Measurements from ENCODE around the gene DCTN1. TPM values are rescaled to one million over a fixed set of nuclear protein-coding genes. Genes with fewer than 3 reads are reported as not detected.

DCTN1 gene
- total and polyA plus RNA-seq, 2 donors (not counting 1 experiment from before 2014, with no cell fraction given): 133 to 228 TPM

- DNase-seq (ENCODE audit: low read depth in 2 of 2): no peak
- Histone ChIP-seq H3K79me2 (ENCODE audit: control insufficient read depth, insufficient read depth, low read length) (peaks cover 16% of the 10 kb centered on the region), H2AFZ (ENCODE audit: low read length) (no peak overlapping the region), H3K4me2 (ENCODE audit: extremely low read depth, insufficient read depth, low read length) (no peak overlapping the region), H3K4me1 (ENCODE audit: control insufficient read depth, extremely low read depth, insufficient read depth, low read length) (peaks cover 3% of the 10 kb centered on the region), H3K9ac (ENCODE audit: insufficient read depth, low read length) (peak overlapping the region; percentile 4), H3K4me3 (replicated peaks in 1 of 4; ENCODE audit: control extremely low read depth in 1 of 4, insufficient read depth in 1 of 4, low read depth in 3 of 4, low read length in 4 of 4) (peak overlapping the region in 1 of 4 experiments; percentile 17), H3K27ac (ENCODE audit: insufficient read depth, low read length) (no peak overlapping the region), H3K36me3 (ENCODE audit: control insufficient read depth, insufficient read depth, low read length) (peaks cover 19% of the 10 kb centered on the region), H3K27me3 (ENCODE audit: control insufficient read depth, insufficient read depth, low read length) (no peaks in the 10 kb centered on the region), H4K20me1 (ENCODE audit: control insufficient read depth, extremely low read depth, insufficient read depth, low read length) (no peaks in the 10 kb centered on the region), H3K9me3 (ENCODE audit: control insufficient read depth, insufficient read depth, low read depth, low read length) (no peaks in the 10 kb centered on the region)
- TF ChIP-seq EZH2 (IDR thresholded peaks at IDR 0.05; ENCODE audit: low read length, missing control alignments) (no peak), CTCF (conservative IDR thresholded peaks at IDR 0.05 in 1 of 2, IDR thresholded peaks at IDR 0.05 in 1 of 2; ENCODE audit: low read depth in 1 of 2, low read length in 2 of 2) (no peak)
These were observed 6.1 kb downstream of the DCTN1 start for GRCh38 chr2:74373985-74374384.

GRCh38 chr2:74373221-74373676 lies 6.9 kb downstream of the DCTN1 start:
- Histone ChIP-seq H3K36me3 (ENCODE audit: control insufficient read depth, insufficient read depth, low read length) (peaks cover 19% of the 10 kb centered on the region), H3K4me3 (replicated peaks in 1 of 4; ENCODE audit: control extremely low read depth in 1 of 4, insufficient read depth in 1 of 4, low read depth in 3 of 4, low read length in 4 of 4) (no peak overlapping the region), H3K27me3 (ENCODE audit: control insufficient read depth, insufficient read depth, low read length) (no peaks in the 10 kb centered on the region), H4K20me1 (ENCODE audit: control insufficient read depth, extremely low read depth, insufficient read depth, low read length) (no peaks in the 10 kb centered on the region), H2AFZ (ENCODE audit: low read length) (no peak overlapping the region), H3K9ac (ENCODE audit: insufficient read depth, low read length) (no peak overlapping the region), H3K9me3 (ENCODE audit: control insufficient read depth, insufficient read depth, low read depth, low read length) (no peaks in the 10 kb centered on the region), H3K27ac (ENCODE audit: insufficient read depth, low read length) (no peak overlapping the region), H3K4me1 (ENCODE audit: control insufficient read depth, extremely low read depth, insufficient read depth, low read length) (peaks cover 3% of the 10 kb centered on the region), H3K4me2 (ENCODE audit: extremely low read depth, insufficient read depth, low read length) (no peak overlapping the region), H3K79me2 (ENCODE audit: control insufficient read depth, insufficient read depth, low read length) (peaks cover 9% of the 10 kb centered on the region)
- no peak for DNase-seq (ENCODE audit: low read depth in 2 of 2)
- TF ChIP-seq EZH2 (IDR thresholded peaks at IDR 0.05; ENCODE audit: low read length, missing control alignments): no peak
- no peak for TF ChIP-seq CTCF (conservative IDR thresholded peaks at IDR 0.05 in 1 of 2, IDR thresholded peaks at IDR 0.05 in 1 of 2; ENCODE audit: low read depth in 1 of 2, low read length in 2 of 2)

- Histone ChIP-seq H3K79me2 (ENCODE audit: control insufficient read depth, insufficient read depth, low read length) (peaks cover 6% of the 10 kb centered on the region), H3K27me3 (ENCODE audit: control insufficient read depth, insufficient read depth, low read length) (no peaks in the 10 kb centered on the region), H2AFZ (ENCODE audit: low read length) (no peak overlapping the region), H3K36me3 (ENCODE audit: control insufficient read depth, insufficient read depth, low read length) (peaks cover 21% of the 10 kb centered on the region), H3K4me3 (replicated peaks in 1 of 4; ENCODE audit: control extremely low read depth in 1 of 4, insufficient read depth in 1 of 4, low read depth in 3 of 4, low read length in 4 of 4) (no peak overlapping the region), H3K27ac (ENCODE audit: insufficient read depth, low read length) (no peak overlapping the region), H3K9ac (ENCODE audit: insufficient read depth, low read length) (no peak overlapping the region), H3K4me2 (ENCODE audit: extremely low read depth, insufficient read depth, low read length) (no peak overlapping the region), H3K4me1 (ENCODE audit: control insufficient read depth, extremely low read depth, insufficient read depth, low read length) (peaks cover 3% of the 10 kb centered on the region), H4K20me1 (ENCODE audit: control insufficient read depth, extremely low read depth, insufficient read depth, low read length) (no peaks in the 10 kb centered on the region), H3K9me3 (ENCODE audit: control insufficient read depth, insufficient read depth, low read depth, low read length) (no peaks in the 10 kb centered on the region)
- no peak for DNase-seq (ENCODE audit: low read depth in 2 of 2)
- TF ChIP-seq CTCF (conservative IDR thresholded peaks at IDR 0.05 in 1 of 2, IDR thresholded peaks at IDR 0.05 in 1 of 2; ENCODE audit: low read depth in 1 of 2, low read length in 2 of 2): no peak
These were observed 7.4 kb downstream of the DCTN1 start for GRCh38 chr2:74372674-74373073.
